ENCODE results near the gene GAK. TPM values are rescaled to one million over a fixed set of nuclear protein-coding genes. Genes with fewer than 3 reads are reported as not detected.

Gene GAK
- total RNA-seq, 1 donor from 2014 or later: 89.1 TPM

DNA sequence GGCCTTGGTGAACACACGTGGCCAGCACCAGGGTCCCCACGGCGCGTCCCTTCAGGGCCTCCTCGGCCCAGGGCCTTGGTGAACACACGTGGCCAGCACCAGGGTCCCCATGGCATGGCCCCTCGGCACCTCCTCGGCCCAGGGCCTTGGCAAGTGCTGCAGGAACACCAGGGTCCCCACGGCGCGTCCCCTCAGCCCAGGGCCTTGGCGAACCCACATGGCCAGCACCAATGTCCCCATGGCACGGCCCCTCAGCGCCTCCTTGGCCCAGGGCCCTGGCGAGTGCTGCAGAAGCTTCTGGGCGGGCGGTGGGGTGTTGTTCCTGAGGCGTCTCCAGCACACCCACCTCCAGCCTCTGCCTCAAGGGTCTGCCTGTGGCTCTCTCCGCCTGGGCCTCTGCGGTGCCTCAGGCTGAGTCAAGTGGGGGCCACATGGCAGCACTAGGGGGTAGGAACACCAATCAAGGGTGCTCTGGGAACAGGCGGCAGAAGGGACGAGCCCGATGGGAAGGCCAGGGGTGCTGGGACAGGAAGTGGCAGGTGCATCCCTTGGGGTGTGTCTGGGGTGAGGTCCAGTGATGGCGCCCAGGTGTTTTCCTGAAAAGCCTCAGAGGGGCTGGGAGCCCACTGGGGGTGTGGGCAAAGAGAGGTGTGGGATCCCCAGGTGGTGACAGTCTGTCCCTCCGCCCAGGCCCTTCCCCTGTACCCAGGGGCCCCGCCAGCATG lies 64.4 kb downstream of the GAK start:
- H3K4me3 ChIP-seq: no peak overlapping the region
- DNase-seq (ENCODE audit: extremely low spot score in 2 of 2): no peak

DNA sequence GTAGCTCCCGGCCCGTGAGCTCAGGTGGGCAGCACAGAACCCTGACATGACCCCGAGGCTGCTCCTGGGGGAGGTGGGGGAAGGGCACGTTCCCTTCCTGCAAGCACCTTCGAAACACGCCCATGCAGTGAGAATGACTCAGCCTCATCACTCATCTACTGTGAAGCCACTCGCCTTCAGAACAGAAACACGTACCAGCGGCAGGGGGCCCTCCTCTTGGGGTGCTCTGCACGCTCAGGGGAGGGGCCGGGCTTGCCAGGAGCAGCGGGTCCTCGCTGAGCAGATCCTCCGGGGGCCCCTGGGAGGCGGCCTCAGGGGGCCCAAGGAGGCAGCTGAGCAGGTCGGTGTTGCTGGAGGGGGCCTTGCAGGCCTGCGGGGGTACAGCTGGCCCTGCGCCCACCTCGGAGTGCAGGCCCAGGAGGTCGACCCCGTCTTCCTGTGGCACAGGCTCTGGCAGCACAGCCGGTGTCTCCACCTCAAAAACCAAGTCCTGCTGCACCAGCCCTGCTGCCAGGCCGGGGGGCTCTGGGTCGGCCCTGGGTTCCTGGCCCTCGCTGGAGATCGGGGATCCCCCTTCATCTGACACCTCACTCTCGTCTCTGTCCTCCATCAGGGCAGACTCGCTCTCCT lies 65.2 kb downstream of the GAK start:
- Histone ChIP-seq H3K27ac (no peak overlapping the region), H3K36me3 (peaks cover 0 to 69% of the 10 kb centered on the region in 2 donors), H3K27me3 (no peaks in the 10 kb centered on the region)

More for the DNA sequence above, 64.4 kb downstream of the GAK start:
- no peak for TF ChIP-seq POLR2A (IDR thresholded peaks at IDR 0.05)
- TF ChIP-seq POLR2AphosphoS5 (IDR thresholded peaks at IDR 0.05; ENCODE audit: insufficient read depth in 1 of 2, low read depth in 1 of 2): no peak
- TF ChIP-seq, protein P1, sequence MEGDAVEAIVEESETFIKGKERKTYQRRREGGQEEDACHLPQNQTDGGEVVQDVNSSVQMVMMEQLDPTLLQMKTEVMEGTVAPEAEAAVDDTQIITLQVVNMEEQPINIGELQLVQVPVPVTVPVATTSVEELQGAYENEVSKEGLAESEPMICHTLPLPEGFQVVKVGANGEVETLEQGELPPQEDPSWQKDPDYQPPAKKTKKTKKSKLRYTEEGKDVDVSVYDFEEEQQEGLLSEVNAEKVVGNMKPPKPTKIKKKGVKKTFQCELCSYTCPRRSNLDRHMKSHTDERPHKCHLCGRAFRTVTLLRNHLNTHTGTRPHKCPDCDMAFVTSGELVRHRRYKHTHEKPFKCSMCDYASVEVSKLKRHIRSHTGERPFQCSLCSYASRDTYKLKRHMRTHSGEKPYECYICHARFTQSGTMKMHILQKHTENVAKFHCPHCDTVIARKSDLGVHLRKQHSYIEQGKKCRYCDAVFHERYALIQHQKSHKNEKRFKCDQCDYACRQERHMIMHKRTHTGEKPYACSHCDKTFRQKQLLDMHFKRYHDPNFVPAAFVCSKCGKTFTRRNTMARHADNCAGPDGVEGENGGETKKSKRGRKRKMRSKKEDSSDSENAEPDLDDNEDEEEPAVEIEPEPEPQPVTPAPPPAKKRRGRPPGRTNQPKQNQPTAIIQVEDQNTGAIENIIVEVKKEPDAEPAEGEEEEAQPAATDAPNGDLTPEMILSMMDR (IDR thresholded peaks at IDR 0.05): no peak
- no peak overlapping the region for H3K27ac ChIP-seq
- H3K27me3 ChIP-seq: no peaks in the 10 kb centered on the region
- intact Hi-C loops (cut with DNase I): no loop called here
- no peaks in the 10 kb centered on the region for H3K9me3 ChIP-seq
- peaks cover 0 to 77% of the 10 kb centered on the region in 2 donors for H3K36me3 ChIP-seq
- H3K4me1 ChIP-seq: no peaks in the 10 kb centered on the region

GRCh38 chr4:866068-866760 lies 65.9 kb downstream of the GAK start:
- no peak for DNase-seq (ENCODE audit: extremely low spot score in 2 of 2)
- Histone ChIP-seq H3K4me3 (no peak overlapping the region), H3K36me3 (peaks cover 0 to 75% of the 10 kb centered on the region in 2 donors), H3K27ac (no peak overlapping the region), H3K4me1 (no peaks in the 10 kb centered on the region), H3K27me3 (no peaks in the 10 kb centered on the region), H3K9me3 (no peaks in the 10 kb centered on the region)
- intact Hi-C loops (cut with DNase I): no loop called here
- TF ChIP-seq POLR2AphosphoS5 (IDR thresholded peaks at IDR 0.05; ENCODE audit: insufficient read depth in 1 of 2, low read depth in 1 of 2) (no peak), POLR2A (IDR thresholded peaks at IDR 0.05) (no peak)
- TF ChIP-seq, protein P1 (IDR thresholded peaks at IDR 0.05): no peak

More for the DNA sequence above, 65.2 kb downstream of the GAK start:
- no peak for TF ChIP-seq POLR2AphosphoS5 (IDR thresholded peaks at IDR 0.05; ENCODE audit: insufficient read depth in 1 of 2, low read depth in 1 of 2)
- no peak for TF ChIP-seq POLR2A (IDR thresholded peaks at IDR 0.05)
- TF ChIP-seq, protein P1 (IDR thresholded peaks at IDR 0.05): no peak
- H3K4me1 ChIP-seq: no peaks in the 10 kb centered on the region
- no peak for DNase-seq (ENCODE audit: extremely low spot score in 2 of 2)
- intact Hi-C loops (cut with DNase I): no loop called here
- no peak overlapping the region for H3K4me3 ChIP-seq
- H3K9me3 ChIP-seq: no peaks in the 10 kb centered on the region

GRCh38 chr4:865572-865971 lies 66.5 kb downstream of the GAK start:
- no peak for DNase-seq (ENCODE audit: extremely low spot score in 2 of 2)
- Histone ChIP-seq H3K27ac (no peak overlapping the region), H3K9me3 (no peaks in the 10 kb centered on the region), H3K4me3 (no peak overlapping the region), H3K27me3 (no peaks in the 10 kb centered on the region), H3K36me3 (peaks cover 0 to 80% of the 10 kb centered on the region in 2 donors), H3K4me1 (no peaks in the 10 kb centered on the region)
- TF ChIP-seq, protein P1 (IDR thresholded peaks at IDR 0.05): no peak
- TF ChIP-seq POLR2AphosphoS5 (IDR thresholded peaks at IDR 0.05; ENCODE audit: insufficient read depth in 1 of 2, low read depth in 1 of 2) (no peak), POLR2A (IDR thresholded peaks at IDR 0.05) (no peak)
- intact Hi-C loops (cut with DNase I): no loop called here

Data from vagina (tissue), 2 donors.